ENCODE data around the gene PALLD.

DNA sequence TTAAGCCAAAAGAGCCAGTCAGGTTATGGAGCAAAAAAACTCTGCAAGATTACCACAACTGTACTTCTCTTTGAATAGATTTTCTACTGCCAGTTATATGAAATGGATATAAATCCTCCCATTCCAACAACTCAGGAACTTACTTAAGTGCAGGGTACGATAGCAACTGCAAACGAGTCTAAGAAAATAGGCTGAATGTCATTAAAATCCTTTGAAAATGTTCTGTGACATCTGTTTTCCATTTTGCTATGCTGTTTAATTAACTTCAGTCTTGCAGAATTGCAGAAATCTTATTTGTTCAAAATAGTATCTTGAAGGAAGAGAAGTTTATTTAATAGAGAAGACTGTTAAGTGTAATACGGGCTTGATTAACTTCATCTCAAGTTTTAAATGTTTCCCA lies 243.8 kb downstream of the PALLD start:
- TF ChIP-seq JUN (CRISPR knock-in tag; IDR thresholded peaks at IDR 0.05), result no peak
- TF ChIP-seq, protein P1, sequence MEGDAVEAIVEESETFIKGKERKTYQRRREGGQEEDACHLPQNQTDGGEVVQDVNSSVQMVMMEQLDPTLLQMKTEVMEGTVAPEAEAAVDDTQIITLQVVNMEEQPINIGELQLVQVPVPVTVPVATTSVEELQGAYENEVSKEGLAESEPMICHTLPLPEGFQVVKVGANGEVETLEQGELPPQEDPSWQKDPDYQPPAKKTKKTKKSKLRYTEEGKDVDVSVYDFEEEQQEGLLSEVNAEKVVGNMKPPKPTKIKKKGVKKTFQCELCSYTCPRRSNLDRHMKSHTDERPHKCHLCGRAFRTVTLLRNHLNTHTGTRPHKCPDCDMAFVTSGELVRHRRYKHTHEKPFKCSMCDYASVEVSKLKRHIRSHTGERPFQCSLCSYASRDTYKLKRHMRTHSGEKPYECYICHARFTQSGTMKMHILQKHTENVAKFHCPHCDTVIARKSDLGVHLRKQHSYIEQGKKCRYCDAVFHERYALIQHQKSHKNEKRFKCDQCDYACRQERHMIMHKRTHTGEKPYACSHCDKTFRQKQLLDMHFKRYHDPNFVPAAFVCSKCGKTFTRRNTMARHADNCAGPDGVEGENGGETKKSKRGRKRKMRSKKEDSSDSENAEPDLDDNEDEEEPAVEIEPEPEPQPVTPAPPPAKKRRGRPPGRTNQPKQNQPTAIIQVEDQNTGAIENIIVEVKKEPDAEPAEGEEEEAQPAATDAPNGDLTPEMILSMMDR (IDR thresholded peaks at IDR 0.05), result no peak
- TF ChIP-seq, protein P2, sequence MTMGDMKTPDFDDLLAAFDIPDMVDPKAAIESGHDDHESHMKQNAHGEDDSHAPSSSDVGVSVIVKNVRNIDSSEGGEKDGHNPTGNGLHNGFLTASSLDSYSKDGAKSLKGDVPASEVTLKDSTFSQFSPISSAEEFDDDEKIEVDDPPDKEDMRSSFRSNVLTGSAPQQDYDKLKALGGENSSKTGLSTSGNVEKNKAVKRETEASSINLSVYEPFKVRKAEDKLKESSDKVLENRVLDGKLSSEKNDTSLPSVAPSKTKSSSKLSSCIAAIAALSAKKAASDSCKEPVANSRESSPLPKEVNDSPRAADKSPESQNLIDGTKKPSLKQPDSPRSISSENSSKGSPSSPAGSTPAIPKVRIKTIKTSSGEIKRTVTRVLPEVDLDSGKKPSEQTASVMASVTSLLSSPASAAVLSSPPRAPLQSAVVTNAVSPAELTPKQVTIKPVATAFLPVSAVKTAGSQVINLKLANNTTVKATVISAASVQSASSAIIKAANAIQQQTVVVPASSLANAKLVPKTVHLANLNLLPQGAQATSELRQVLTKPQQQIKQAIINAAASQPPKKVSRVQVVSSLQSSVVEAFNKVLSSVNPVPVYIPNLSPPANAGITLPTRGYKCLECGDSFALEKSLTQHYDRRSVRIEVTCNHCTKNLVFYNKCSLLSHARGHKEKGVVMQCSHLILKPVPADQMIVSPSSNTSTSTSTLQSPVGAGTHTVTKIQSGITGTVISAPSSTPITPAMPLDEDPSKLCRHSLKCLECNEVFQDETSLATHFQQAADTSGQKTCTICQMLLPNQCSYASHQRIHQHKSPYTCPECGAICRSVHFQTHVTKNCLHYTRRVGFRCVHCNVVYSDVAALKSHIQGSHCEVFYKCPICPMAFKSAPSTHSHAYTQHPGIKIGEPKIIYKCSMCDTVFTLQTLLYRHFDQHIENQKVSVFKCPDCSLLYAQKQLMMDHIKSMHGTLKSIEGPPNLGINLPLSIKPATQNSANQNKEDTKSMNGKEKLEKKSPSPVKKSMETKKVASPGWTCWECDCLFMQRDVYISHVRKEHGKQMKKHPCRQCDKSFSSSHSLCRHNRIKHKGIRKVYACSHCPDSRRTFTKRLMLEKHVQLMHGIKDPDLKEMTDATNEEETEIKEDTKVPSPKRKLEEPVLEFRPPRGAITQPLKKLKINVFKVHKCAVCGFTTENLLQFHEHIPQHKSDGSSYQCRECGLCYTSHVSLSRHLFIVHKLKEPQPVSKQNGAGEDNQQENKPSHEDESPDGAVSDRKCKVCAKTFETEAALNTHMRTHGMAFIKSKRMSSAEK (CRISPR knock-in tag; IDR thresholded peaks at IDR 0.05; ENCODE audit: borderline replicate concordance), result no peak
- no peak for TF ChIP-seq ATF1 (CRISPR knock-in tag; IDR thresholded peaks at IDR 0.05)
- no peak for TF ChIP-seq ESRRA (CRISPR knock-in tag; IDR thresholded peaks at IDR 0.05; ENCODE audit: borderline replicate concordance)
- TF ChIP-seq, protein P3, sequence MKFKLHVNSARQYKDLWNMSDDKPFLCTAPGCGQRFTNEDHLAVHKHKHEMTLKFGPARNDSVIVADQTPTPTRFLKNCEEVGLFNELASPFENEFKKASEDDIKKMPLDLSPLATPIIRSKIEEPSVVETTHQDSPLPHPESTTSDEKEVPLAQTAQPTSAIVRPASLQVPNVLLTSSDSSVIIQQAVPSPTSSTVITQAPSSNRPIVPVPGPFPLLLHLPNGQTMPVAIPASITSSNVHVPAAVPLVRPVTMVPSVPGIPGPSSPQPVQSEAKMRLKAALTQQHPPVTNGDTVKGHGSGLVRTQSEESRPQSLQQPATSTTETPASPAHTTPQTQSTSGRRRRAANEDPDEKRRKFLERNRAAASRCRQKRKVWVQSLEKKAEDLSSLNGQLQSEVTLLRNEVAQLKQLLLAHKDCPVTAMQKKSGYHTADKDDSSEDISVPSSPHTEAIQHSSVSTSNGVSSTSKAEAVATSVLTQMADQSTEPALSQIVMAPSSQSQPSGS (CRISPR knock-in tag; IDR thresholded peaks at IDR 0.05; ENCODE audit: borderline replicate concordance, low read depth), result no peak
- TF ChIP-seq CREB1 (CRISPR knock-in tag; IDR thresholded peaks at IDR 0.05), result no peak
- no peak for TF ChIP-seq NR2C2 (CRISPR knock-in tag; IDR thresholded peaks at IDR 0.05)
- TF ChIP-seq SP1 (CRISPR knock-in tag; conservative IDR thresholded peaks at IDR 0.05), result no peak
- TF ChIP-seq, protein P4, sequence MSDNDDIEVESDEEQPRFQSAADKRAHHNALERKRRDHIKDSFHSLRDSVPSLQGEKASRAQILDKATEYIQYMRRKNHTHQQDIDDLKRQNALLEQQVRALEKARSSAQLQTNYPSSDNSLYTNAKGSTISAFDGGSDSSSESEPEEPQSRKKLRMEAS (CRISPR knock-in tag; IDR thresholded peaks at IDR 0.05), result no peak
- TF ChIP-seq ZNF416 (CRISPR knock-in tag; IDR thresholded peaks at IDR 0.05), result no peak
- no peak for TF ChIP-seq NR3C1 (CRISPR knock-in tag; conservative IDR thresholded peaks at IDR 0.05; ENCODE audit: low read depth)
- no peak for TF ChIP-seq ZNF263 (CRISPR knock-in tag; IDR thresholded peaks at IDR 0.05; ENCODE audit: low read depth)
- no peak for TF ChIP-seq NFE2L1 (CRISPR knock-in tag; IDR thresholded peaks at IDR 0.05)

Measured in WTC11 (cell line).